Activated CD4-positive, alpha-beta T cell treated with anti-CD3 and anti-CD28 coated beads, Interleukin-2, amount 50 U/mL, for 1 hour (primary cell): ENCODE data around the gene CDK5RAP1.

Source experiments
- DNase-seq: peaks from one replicate; pipeline ENCODE4 v3.0.0-alpha.2; 2020

The CDK5RAP1 gene

GRCh38 chr20:33373735-33374605, 27.3 kb downstream of the CDK5RAP1 start:
- no peak for DNase-seq

- DNase-seq, result no peak
Observed at GRCh38 chr20:33372993-33373441, 28.3 kb downstream of the CDK5RAP1 start.

GRCh38 chr20:33370291-33370690, 31.0 kb downstream of the CDK5RAP1 start:
- DNase-seq, result peak; percentile 63

- DNase-seq, result no peak
Observed at GRCh38 chr20:33362898-33363297, 38.4 kb downstream of the CDK5RAP1 start.

- no peak for DNase-seq
Observed at GRCh38 chr20:33359399-33360261, 41.7 kb downstream of the CDK5RAP1 start.

- no peak for DNase-seq
Observed at GRCh38 chr20:33353013-33353402, 48.3 kb downstream of the CDK5RAP1 start.

GRCh38 chr20:33352258-33353012, 48.9 kb downstream of the CDK5RAP1 start:
- DNase-seq, result no peak

- DNase-seq, result no peak
Observed at GRCh38 chr20:33351696-33352095, 49.6 kb downstream of the CDK5RAP1 start.

- no peak for DNase-seq
Observed at GRCh38 chr20:33349493-33349892, 51.8 kb downstream of the CDK5RAP1 start.

- no peak for DNase-seq
Observed at GRCh38 chr20:33348136-33348937, 53.0 kb downstream of the CDK5RAP1 start.

GRCh38 chr20:33345342-33345741, 56.0 kb downstream of the CDK5RAP1 start:
- DNase-seq, result no peak

- no peak for DNase-seq
Observed at GRCh38 chr20:33343521-33343920, 57.8 kb downstream of the CDK5RAP1 start.

- no peak for DNase-seq
Observed at GRCh38 chr20:33339515-33340058, 61.7 kb downstream of the CDK5RAP1 start.

- DNase-seq, result no peak
Observed at GRCh38 chr20:33338467-33339258, 62.7 kb downstream of the CDK5RAP1 start.

- no peak for DNase-seq
Observed at GRCh38 chr20:33337531-33338165, 63.7 kb downstream of the CDK5RAP1 start.

GRCh38 chr20:33337119-33337518, 64.2 kb downstream of the CDK5RAP1 start:
- no peak for DNase-seq

- DNase-seq, result no peak
Observed at GRCh38 chr20:33336375-33336774, 64.9 kb downstream of the CDK5RAP1 start.

- DNase-seq, result no peak
Observed at GRCh38 chr20:33334111-33334510, 67.2 kb downstream of the CDK5RAP1 start.

GRCh38 chr20:33333616-33334015, 67.7 kb downstream of the CDK5RAP1 start:
- DNase-seq, result no peak

- DNase-seq, result no peak
Observed at GRCh38 chr20:33332905-33333456, 68.3 kb downstream of the CDK5RAP1 start.
